Measurements from ENCODE around the gene SLC25A48. TPM values are rescaled to one million over a fixed set of nuclear protein-coding genes. Genes with fewer than 3 reads are reported as not detected.

The SLC25A48 gene
- total RNA-seq, 1 experiment from 2014 or later, result 1.6 TPM

DNA sequence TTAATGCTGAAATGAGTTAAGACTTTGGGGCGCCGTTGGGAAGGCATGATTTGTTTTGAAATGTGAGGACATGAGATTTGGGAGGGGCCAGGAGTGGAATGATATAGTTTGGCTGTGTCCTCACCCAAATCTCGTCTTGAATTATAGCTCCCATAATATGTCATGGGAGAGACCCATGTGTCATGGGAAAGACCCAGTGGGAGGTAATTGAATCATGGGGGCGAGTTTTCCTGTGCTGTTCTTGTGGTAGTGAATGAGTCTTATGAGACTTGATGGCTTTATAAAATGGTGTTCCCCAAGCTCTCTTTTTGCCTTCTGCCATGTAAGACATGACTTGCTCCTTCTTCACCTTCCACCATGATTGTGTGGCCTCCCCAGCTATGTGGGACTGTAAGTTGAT is 5.1 kb downstream of the SLC25A48 start:
- no peaks in the 10 kb centered on the region for H3K36me3 Mint-ChIP-seq (ENCODE audit: insufficient read depth, unreplicated experiment)
- H3K27me3 Mint-ChIP-seq (ENCODE audit: insufficient read depth, unreplicated experiment), result peaks cover 38% of the 10 kb centered on the region
- Histone ChIP-seq H3K36me3 (ENCODE audit: control insufficient read depth, insufficient read depth, low read length) (no peaks in the 10 kb centered on the region), H3K27me3 (replicated peaks; ENCODE audit: control insufficient read depth, insufficient read depth, low read length) (no peaks in the 10 kb centered on the region), H3K4me3 (ENCODE audit: low read depth, low read length) (no peak overlapping the region), H3K9me3 (peaks cover 9% of the 10 kb centered on the region; the same call in 1 of the 2 replicates), H3K4me1 (no peaks in the 10 kb centered on the region)
- BruUV-seq (replicated peaks), result no TSS peak
- DNase-seq, result no peak
- TF ChIP-seq, protein P1, sequence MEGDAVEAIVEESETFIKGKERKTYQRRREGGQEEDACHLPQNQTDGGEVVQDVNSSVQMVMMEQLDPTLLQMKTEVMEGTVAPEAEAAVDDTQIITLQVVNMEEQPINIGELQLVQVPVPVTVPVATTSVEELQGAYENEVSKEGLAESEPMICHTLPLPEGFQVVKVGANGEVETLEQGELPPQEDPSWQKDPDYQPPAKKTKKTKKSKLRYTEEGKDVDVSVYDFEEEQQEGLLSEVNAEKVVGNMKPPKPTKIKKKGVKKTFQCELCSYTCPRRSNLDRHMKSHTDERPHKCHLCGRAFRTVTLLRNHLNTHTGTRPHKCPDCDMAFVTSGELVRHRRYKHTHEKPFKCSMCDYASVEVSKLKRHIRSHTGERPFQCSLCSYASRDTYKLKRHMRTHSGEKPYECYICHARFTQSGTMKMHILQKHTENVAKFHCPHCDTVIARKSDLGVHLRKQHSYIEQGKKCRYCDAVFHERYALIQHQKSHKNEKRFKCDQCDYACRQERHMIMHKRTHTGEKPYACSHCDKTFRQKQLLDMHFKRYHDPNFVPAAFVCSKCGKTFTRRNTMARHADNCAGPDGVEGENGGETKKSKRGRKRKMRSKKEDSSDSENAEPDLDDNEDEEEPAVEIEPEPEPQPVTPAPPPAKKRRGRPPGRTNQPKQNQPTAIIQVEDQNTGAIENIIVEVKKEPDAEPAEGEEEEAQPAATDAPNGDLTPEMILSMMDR (IDR thresholded peaks at IDR 0.05; ENCODE audit: insufficient read depth in 1 of 2, low read depth in 1 of 2, low read length in 1 of 2, severe bottlenecking in 1 of 2, unreplicated experiment in 1 of 2), result no peak
- no peaks in the 10 kb centered on the region for H3K4me1 Mint-ChIP-seq (ENCODE audit: low read depth, unreplicated experiment)
- H3K27ac Mint-ChIP-seq (ENCODE audit: unreplicated experiment), result no peak overlapping the region
- H3K9me3 Mint-ChIP-seq (ENCODE audit: unreplicated experiment), result peaks cover 26% of the 10 kb centered on the region
- ChIA-PET POLR2A (no interaction called here), CTCF (interaction anchor here (1.2 kb wide), 1 partner anchor 10 kb away, joined by 4 read pairs; no protein-coding TSS in a partner anchor)
- intact Hi-C loops (cut with micrococcal nuclease; ENCODE audit: unreplicated experiment), result no loop called here
- H3K4me3 Mint-ChIP-seq (ENCODE audit: unreplicated experiment), result no peak overlapping the region

DNA sequence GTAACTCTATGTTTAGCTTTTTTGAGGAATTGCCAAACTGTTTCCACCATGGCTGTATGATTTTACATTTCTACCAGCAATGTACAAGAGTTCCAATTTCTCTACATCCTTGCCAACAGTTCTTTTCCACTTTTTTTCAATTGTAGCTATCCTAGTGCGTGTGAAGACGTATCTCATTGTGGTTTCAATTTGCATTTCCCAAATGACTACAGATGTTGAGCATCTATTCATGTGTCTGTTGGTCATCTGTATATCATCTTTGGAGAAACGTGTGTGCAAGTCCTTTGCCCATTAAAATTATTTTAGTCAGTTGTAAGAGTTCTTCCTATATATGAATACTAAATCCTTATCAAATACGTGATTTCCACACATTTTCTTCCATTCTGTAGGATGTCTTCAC is 6.5 kb downstream of the SLC25A48 start:
- peaks cover 26% of the 10 kb centered on the region for H3K9me3 Mint-ChIP-seq (ENCODE audit: unreplicated experiment)
- Histone ChIP-seq H3K9me3 (peaks cover 9% of the 10 kb centered on the region; the same call in 1 of the 2 replicates), H3K36me3 (ENCODE audit: control insufficient read depth, insufficient read depth, low read length) (no peaks in the 10 kb centered on the region), H3K4me1 (no peaks in the 10 kb centered on the region), H3K27me3 (replicated peaks; ENCODE audit: control insufficient read depth, insufficient read depth, low read length) (no peaks in the 10 kb centered on the region), H3K4me3 (ENCODE audit: low read depth, low read length) (no peak overlapping the region)
- no peak overlapping the region for H3K27ac Mint-ChIP-seq (ENCODE audit: unreplicated experiment)
- H3K27me3 Mint-ChIP-seq (ENCODE audit: insufficient read depth, unreplicated experiment), result peaks cover 42% of the 10 kb centered on the region
- no peaks in the 10 kb centered on the region for H3K4me1 Mint-ChIP-seq (ENCODE audit: low read depth, unreplicated experiment)
- intact Hi-C loops (cut with micrococcal nuclease; ENCODE audit: unreplicated experiment), result no loop called here
- TF ChIP-seq, protein P1 (IDR thresholded peaks at IDR 0.05; ENCODE audit: insufficient read depth in 1 of 2, low read depth in 1 of 2, low read length in 1 of 2, severe bottlenecking in 1 of 2, unreplicated experiment in 1 of 2), result no peak
- no peaks in the 10 kb centered on the region for H3K36me3 Mint-ChIP-seq (ENCODE audit: insufficient read depth, unreplicated experiment)
- no peak for DNase-seq
- POLR2A ChIA-PET, result no interaction called here
- no TSS peak for BruUV-seq (replicated peaks)
- CTCF ChIA-PET, result no interaction called here
- no peak overlapping the region for H3K4me3 Mint-ChIP-seq (ENCODE audit: unreplicated experiment)

DNA sequence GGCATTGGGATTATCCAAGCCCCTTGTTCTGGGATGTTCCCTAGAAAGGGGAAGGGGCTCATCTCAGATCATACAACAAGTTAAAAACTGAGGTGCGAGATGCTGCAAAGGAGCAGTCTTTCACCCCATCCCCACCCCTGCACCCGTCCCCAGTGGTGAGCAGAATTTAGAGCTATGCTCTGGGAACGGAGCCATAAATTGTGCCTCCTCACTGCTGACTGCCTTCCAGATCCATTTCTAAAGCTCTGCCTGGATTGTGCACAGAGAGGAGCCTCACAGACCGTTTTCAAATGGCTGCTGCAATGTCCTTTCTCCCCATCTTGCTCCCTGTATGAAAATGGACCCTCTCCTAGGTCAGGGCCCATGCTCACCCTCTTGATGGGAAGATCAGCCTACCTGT is 8.3 kb downstream of the SLC25A48 start:
- Mint-ChIP-seq H3K27me3 (ENCODE audit: insufficient read depth, unreplicated experiment) (peaks cover 34% of the 10 kb centered on the region), H3K36me3 (ENCODE audit: insufficient read depth, unreplicated experiment) (no peaks in the 10 kb centered on the region), H3K4me1 (ENCODE audit: low read depth, unreplicated experiment) (no peaks in the 10 kb centered on the region), H3K27ac (ENCODE audit: unreplicated experiment) (no peak overlapping the region), H3K9me3 (ENCODE audit: unreplicated experiment) (peaks cover 23% of the 10 kb centered on the region), H3K4me3 (ENCODE audit: unreplicated experiment) (no peak overlapping the region)
- Histone ChIP-seq H3K27me3 (replicated peaks; ENCODE audit: control insufficient read depth, insufficient read depth, low read length) (no peaks in the 10 kb centered on the region), H3K4me1 (no peaks in the 10 kb centered on the region), H3K36me3 (ENCODE audit: control insufficient read depth, insufficient read depth, low read length) (no peaks in the 10 kb centered on the region), H3K9me3 (peaks cover 6% of the 10 kb centered on the region; the same call in 1 of the 2 replicates), H3K4me3 (ENCODE audit: low read depth, low read length) (no peak overlapping the region)
- CTCF ChIA-PET, result no interaction called here
- POLR2A ChIA-PET, result no interaction called here
- DNase-seq, result no peak
- no TSS peak for BruUV-seq (replicated peaks)
- intact Hi-C loops (cut with micrococcal nuclease; ENCODE audit: unreplicated experiment), result no loop called here
- TF ChIP-seq, protein P1 (IDR thresholded peaks at IDR 0.05; ENCODE audit: insufficient read depth in 1 of 2, low read depth in 1 of 2, low read length in 1 of 2, severe bottlenecking in 1 of 2, unreplicated experiment in 1 of 2), result no peak
